ENCODE measurements around the gene TRIM64.
"Not testable (repeated sequence)": the region's sequence is repeated elsewhere in the genome, so short reads cannot be mapped to it uniquely, and the experiment has no call there.

Gene TRIM64

GRCh38 chr11:89965737-89966136 is at the start of gene TRIM64:
Gene TRIM64 (plus strand): TSS chr11:89966037. CDS start chr11:89968504, 2,467 bp downstream.
- DNase-seq (ENCODE audit: low read depth, low spot score) = not testable (repeated sequence)

DNA sequence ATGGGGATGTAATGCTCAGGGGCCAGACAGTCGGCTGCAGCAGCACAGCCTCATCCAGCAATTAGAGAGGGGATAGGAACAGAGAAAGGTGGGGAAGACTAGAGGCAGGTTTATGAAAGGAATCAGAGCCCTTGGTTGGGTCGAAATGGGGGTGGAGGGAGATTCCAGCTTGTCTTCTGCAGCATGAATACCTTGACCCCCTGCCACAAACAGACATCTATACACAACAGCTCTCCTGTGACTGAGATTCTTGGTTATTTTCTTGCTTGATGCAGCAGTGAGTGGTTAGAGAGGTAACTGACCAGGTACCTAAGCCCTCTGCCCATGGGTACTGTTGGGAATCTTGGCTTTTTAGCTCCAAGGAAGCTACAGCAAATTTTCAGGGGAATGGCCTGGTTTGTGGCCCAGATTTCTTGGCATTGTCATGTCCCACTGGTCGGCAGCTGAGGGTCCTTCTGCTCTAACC is 43.6 kb upstream of the TRIM64 start, which contains the start of gene TRIM49D1:
Gene TRIM49D1, minus strand, starts transcription at position 51 of the 466 bp plus-strand sequence. CDS start 4,535 bp downstream, outside the sequence.
- DNase-seq (ENCODE audit: low read depth, low spot score) = no peak

- DNase-seq (ENCODE audit: low read depth, low spot score) = not testable (repeated sequence)
Observed at GRCh38 chr11:89923764-89924163, 42.1 kb upstream of the TRIM64 start, which contains the start of gene TRIM49D2. Gene TRIM49D2 (plus strand): TSS chr11:89924064. CDS start chr11:89926762, 2,698 bp downstream.

GRCh38 chr11:89960833-89961232 is 5.0 kb upstream of the TRIM64 start:
- not testable (repeated sequence) for DNase-seq (ENCODE audit: low read depth, low spot score)
